M059J (cell line): ENCODE results near the gene R3HDM1. TPM values are rescaled to one million over a fixed set of nuclear protein-coding genes. Genes with fewer than 3 reads are reported as not detected.
"Not testable (repeated sequence)": the region's sequence is repeated elsewhere in the genome, so short reads cannot be mapped to it uniquely, and the experiment has no call there.

Source experiments
- DNase-seq: peaks from one replicate; pipeline ENCODE4 v3.0.0-alpha.2; 2012; ENCODE audit warnings: low read depth
- total RNA-seq: library from RNA; depleted of rRNA; stranded (reverse); fragments of >200 nt; shearing (Covaris generic); gene quantifications from 2 replicates; pipeline ENCODE4 v1.2.3, GENCODE V29; 2014; rRNA removed

R3HDM1 gene
- total RNA-seq = 13.9 and 19.7 TPM in 2 replicates

GRCh38 chr2:135531231-135532197 is at the start of gene R3HDM1:
Gene R3HDM1 (plus strand): TSS chr2:135531484. CDS start chr2:135604846, 73,362 bp downstream.
- peak; percentile 99 for DNase-seq

DNA sequence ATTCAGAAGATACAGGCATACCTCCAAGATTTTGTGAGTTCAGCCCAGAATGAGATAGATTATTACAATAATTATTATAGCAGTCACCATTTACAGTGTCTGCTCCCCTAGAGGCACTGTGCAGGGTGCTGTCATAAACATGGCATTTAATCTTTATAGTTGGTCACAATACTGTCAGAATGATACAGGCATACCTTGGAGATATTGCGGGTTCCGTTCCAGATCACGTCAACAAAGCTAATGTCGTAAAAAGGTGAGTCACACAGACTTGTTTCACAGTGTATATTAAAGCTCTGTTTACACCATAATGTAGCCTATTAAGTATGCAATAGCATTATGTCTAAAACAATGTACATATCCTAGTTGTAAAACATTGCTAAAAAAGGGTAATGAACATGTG is 45.8 kb upstream of the R3HDM1 start:
- peak; percentile 61 for DNase-seq

- peak; percentile 40 for DNase-seq
These were observed 40.9 kb upstream of the R3HDM1 start for GRCh38 chr2:135490376-135490775.

- no peak for DNase-seq
These were observed 36.8 kb upstream of the R3HDM1 start for GRCh38 chr2:135494503-135494902.

- DNase-seq = no peak
These were observed 36.4 kb upstream of the R3HDM1 start for GRCh38 chr2:135494917-135495316.

GRCh38 chr2:135498588-135498987 is 32.7 kb upstream of the R3HDM1 start:
- DNase-seq = not testable (repeated sequence)

DNA sequence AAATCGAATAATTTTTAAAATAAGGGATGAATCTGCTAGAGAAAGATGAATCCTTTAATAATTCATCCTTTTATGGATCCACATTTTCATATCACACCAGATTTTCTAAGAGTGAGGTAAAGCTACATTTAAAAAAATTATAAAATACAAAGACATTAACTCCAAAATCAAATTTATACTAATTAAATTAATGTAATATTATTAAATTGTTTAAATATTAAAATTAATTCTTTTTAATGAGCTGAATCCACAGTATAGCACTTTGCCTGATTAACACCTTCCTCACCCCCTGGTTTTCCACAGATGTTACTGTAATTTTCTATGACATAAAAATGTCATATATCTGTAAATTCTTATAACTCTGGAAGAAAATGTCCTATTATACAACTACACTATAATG is 26.5 kb upstream of the R3HDM1 start:
- DNase-seq = no peak

DNA sequence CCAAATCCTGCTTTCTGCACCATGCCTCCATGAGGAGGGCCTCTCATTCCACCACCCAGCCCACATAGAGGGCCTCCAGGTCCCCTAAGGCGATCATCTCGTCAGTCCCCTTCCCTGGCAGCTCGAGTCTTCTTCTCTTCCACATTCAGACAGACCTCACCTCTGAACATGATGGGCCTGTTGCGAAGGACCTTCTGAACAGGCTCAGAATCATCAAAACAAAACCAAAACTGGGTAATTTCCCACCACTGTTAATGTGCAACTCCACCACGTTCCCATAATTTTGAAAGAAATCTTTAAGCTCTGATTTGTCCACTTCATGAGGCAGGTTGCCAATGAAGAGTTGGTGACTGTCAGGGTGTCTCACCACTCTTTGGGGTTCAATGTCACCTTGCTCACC is 20.7 kb upstream of the R3HDM1 start:
- DNase-seq = no peak

DNA sequence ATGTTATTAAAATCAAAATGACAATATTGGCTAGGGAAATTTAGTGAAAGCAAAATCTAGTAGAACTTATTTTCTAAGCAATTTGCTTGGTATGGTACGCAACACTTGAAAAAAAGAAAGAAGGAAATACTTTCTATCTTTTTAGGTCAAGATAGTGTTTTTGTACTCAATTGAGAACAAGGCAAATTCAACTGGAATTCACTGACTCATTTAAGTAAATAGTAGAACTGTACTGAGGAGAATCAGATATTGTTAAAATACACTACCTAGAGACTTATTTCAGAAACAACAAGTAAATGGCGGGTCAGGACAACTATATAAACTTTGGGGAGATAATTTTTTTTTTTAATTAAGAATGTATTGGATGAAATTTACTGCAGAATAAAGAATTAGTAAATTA is 19.2 kb upstream of the R3HDM1 start:
- DNase-seq = no peak

DNA sequence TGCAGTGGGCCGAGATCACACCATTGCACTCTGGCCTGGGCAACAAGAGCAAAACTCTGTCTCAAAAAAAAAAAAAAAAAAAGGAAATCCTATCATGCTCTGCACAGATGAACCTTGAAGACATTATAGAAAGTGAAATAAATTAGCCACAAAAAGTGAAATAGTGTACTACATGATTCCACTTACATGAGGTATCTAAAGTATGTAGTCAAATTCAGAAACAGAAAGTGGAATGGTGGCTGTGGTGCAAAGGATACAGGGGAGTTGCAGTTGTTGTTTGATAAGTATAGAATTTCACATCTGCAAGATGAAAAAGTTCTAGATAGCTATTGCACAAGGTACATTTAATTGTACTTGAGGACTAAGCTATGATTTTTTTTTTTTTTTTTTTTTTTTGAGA is 5.5 kb upstream of the R3HDM1 start:
- DNase-seq = no peak

DNA sequence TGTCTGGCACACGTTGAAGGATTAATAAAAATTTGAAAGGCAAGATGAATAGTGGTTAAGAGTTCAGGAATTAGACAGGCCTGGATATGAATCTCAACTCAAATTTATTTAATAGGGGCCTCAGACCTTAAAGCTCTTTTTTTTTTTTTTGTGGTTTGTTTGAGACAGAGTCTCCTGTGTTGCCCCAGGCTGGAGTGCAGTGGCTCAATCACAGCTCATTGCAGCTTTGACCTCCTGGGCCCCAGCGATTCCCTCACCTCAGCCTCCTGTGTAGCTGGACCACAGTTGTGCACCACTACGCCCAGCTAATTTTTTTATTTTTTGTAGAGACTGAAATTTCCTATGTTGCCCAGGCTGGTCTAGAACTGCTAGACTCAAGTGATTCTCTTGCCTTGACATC is 3.3 kb upstream of the R3HDM1 start:
- DNase-seq = peak; percentile 75

- DNase-seq = peak; percentile 99
These were observed 712 bp upstream of the R3HDM1 start, which contains the start of gene ZRANB3 for GRCh38 chr2:135530313-135531230. Gene ZRANB3 (minus strand): TSS chr2:135531218.

DNA sequence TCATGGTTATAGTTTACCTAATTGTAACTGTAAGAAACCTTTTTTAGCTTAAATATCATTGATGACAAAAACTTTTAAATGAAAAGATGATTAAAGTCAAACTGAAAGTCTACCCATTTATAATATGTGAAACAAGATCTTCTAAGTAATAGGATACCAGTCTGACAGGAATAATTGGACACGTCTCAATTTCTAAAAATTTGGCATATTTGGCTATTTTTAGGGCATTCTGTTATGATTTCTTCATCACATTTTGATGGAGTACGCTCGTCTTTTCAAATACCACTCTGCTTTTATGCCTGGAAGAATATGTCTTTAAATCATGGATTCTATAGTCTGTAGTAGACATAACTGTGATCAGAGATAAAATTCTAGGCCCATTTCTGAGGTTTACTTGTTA is 1.3 kb downstream of the R3HDM1 start:
- DNase-seq = peak; percentile 5

- not testable (repeated sequence) for DNase-seq
These were observed 2.3 kb downstream of the R3HDM1 start for GRCh38 chr2:135533545-135533944.

GRCh38 chr2:135546436-135546835 is 15.2 kb downstream of the R3HDM1 start:
- peak; percentile 48 for DNase-seq

GRCh38 chr2:135547311-135547710 is 16.0 kb downstream of the R3HDM1 start:
- DNase-seq = no peak

- no peak for DNase-seq
These were observed 20.1 kb downstream of the R3HDM1 start for GRCh38 chr2:135551356-135551755.

DNA sequence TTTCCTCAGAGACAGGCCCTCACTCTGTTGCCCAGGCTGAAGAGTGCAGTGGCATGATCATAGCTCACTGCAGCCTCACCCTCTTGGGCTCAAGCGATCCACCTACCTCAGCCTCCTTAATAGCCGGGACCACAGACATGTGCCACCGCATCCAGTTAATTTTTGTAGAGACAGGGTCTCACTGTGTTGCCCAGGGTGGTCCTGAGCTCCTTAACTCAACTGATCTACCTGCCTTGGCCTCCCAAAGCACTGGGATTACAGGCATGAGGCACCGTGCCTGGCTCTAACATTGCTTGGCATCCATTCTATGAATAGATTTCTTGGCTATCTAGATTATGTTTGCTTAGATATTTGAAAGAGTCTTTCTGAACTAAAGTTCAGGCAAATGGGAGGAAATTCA is 21.6 kb downstream of the R3HDM1 start:
- no peak for DNase-seq

- no peak for DNase-seq
These were observed 24.0 kb downstream of the R3HDM1 start for GRCh38 chr2:135555311-135555710.

GRCh38 chr2:135557530-135557929 is 26.2 kb downstream of the R3HDM1 start:
- peak; percentile 7 for DNase-seq

DNA sequence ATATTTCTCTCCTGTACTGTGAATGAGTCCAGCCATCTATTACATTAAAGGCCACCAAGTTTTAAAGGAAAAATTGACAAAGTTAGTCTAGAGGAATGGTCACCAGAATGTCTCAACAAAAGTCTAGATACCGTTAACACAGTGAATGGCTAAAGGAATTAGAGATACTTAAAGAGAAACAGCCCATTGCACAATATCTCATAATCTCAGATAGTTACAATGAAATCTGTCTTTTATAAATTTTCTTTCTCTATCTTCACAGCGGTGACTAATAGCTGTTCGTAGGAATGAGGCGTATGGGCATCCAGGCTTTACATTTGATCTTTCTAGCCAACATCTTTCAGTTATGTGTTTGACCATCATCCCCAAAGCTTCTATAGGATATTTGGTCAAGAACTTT is 30.6 kb downstream of the R3HDM1 start:
- no peak for DNase-seq

GRCh38 chr2:135563793-135564192 is 32.5 kb downstream of the R3HDM1 start:
- DNase-seq = peak; percentile 31
